HG02678 (cell line): ENCODE results near the gene ADARB1.
A peak's percentile ranks its signal among the peaks of the same experiment; 100 is the strongest.

ENCODE experiments used
- ATAC-seq: cut with Tn5 transposase; IDR thresholded peaks from one replicate; pipeline ENCODE4 v1.9.1; 2021; ENCODE audit warnings: mild to moderate bottlenecking, moderate library complexity; ENCODE audit not compliant: unreplicated experiment

Gene ADARB1

GRCh38 chr21:45073301-45074047 is 906 bp upstream of the ADARB1 start:
- no peak for ATAC-seq

GRCh38 chr21:45074818-45075595 is 627 bp downstream of the ADARB1 start:
- peak; percentile 22 for ATAC-seq

DNA sequence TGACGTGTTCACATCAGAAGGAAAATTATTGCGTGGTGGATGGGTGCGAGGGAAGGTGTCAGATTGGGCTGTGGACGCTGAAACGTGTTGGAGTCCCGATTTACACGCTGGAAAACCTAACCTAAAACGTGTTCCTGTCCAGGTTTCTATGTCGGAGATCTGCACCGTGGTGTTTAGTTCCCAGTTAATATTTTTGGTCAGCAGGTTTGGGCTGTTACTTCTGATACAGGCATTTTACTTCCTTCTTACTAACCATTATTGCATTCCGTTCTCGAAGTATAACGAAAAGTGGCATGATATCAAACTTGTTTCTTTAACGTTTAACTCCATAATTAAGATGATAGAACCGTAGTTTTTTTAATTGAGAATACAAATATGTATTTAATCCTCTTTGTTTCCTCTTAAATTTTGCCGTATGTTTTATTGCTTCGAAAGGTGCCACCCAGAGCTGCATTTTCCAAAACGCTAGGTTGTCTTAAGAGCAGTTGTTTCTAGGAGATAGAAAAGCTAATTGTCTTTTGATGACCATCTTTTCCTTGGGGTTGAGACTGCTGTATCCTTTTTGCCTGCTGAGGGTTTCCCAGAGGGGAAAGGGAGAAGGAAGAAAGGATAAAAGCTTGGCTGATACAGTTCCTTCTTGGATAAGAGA is 1.3 kb downstream of the ADARB1 start:
- no peak for ATAC-seq

DNA sequence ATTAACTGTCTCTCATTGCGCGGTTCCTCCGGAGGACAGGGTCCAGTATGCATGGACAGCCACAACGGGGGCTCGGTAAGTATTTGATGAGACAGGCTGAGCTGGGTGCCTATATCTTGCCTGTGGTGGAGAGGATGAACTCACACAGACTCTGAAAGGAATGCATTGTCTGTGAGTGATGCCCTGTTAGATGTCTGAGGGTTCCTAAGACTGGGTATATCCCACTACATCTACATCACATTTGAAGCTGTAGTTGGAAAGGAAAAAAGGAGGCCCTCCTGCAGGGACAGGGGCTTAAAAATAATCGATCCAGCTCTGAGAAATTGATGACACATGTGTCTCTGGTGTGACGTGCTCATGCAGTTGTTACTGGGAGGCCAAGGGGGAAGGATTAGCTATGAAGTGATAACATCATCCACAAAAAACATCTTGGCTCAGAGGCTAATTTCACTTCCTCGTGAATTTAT is 1.9 kb downstream of the ADARB1 start:
- ATAC-seq, result no peak

DNA sequence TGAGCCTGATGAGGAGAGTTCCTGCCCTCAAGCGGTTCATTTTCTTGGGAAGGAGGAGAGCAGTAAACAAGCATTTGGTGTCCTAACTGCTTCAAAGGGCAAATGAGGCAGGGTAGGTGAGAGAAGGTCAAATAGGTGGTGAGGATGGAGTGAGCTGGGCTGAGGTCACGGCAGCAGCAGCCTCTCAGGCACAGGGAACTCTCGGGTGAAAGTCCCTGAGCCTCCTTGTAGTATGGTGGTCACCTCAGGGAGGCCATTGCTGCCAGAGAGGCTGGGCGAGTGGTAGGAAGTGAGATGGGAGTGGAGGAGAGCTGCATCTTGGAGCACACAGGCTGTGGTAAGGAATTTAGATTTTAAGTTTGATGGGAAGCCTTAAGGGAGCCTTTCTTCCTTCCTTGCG is 4.0 kb downstream of the ADARB1 start:
- ATAC-seq, result no peak

DNA sequence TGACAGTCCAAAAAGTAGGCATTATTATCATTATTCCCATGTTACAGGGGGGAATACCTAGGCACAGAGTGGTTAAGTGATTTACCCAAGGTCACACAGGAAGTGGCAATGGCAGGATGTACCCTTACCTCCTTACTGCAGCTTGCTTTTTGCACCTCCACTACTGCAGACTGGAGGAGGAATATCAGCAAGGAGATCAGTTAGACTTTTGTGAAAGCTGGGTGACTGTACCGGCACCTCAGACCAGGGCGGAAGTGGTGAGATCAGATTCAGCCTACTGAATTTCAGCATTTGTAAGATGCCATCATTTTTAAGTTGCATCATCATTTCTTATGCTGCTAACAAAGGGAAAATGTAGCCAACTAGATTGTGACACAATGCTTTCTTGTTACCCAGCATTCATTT is 4.5 kb downstream of the ADARB1 start:
- ATAC-seq, result no peak

DNA sequence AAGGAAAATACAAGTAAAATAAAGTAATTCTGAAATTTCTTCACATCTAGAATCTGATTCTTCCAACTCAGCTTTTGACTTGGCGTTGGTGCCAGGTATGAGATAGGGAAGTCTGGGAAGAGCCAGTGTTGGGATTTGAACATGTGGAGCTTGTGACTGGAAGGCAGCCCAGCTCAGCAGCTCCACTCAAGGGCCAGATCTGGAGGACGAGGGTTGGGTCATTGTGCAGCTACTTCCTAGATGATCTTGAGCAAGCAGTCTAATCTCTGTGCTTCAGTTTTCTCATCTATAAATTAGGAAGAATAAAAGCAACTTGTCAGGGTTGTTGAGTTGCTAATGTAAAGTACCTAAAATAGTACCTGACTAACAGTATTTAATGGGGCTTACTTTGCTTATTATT is 5.0 kb downstream of the ADARB1 start:
- no peak for ATAC-seq

DNA sequence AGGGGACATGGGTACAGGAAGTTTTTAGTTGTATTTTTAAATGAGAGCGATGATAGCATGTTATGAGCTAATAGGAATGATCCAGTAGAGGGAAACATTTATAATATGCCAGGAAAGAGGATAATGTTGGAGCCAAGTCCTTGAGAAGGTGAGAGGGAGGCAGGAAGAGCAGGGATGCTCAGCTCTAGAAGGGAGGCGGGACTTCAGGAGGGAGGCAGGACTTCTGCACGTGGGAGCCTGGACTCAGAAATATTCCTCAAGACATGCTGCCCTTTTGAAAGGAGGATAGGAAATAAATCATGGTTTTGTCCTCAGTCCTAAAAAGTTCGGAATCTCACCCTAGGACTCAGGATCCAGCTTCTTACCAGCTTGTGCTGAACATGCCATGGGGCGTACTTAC is 5.9 kb downstream of the ADARB1 start:
- ATAC-seq, result no peak

- no peak for ATAC-seq
Observed at GRCh38 chr21:45080639-45081414, 6.4 kb downstream of the ADARB1 start.

GRCh38 chr21:45081636-45082035 is 7.3 kb downstream of the ADARB1 start:
- no peak for ATAC-seq

DNA sequence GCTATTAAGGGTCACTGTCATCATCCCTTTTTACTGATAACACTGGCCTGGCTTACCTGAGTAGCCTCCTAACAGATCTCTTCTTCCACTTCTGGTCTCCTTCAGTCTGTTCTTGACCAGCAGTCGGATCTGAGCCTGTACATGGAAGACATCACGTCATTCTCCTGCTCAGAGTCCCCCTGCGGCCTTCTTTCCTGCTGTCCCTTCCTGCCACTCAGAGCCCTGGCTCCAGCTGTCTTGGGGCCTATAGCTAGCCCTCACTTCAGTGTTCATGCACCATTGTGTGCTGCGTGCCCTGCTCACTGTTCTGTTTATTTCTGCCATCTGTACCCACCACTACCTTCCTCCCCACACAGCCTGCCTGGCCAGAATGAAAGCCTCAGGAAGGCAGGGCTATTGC is 8.4 kb downstream of the ADARB1 start:
- no peak for ATAC-seq

DNA sequence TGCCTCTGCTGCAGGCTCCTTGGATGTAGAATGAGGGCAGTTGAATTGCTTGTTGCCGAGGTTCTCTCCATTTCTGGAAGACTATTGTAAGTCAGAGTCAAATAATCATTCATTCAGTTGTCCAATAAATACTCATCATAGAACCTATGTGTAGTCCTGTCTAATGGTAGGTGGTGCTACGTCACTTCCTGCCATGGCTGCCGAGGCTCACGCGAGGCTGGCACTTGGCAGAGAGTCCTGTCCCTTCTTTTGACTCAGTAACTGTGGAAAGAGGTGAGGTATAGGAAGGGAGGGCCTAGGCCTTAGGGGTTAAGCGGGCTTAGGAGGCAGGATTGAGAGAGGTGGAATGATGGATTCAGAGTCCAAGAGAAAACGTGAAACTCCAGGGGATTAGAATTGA is 9.7 kb downstream of the ADARB1 start:
- ATAC-seq, result no peak

GRCh38 chr21:45084881-45085536 is 10.6 kb downstream of the ADARB1 start:
- ATAC-seq, result no peak

DNA sequence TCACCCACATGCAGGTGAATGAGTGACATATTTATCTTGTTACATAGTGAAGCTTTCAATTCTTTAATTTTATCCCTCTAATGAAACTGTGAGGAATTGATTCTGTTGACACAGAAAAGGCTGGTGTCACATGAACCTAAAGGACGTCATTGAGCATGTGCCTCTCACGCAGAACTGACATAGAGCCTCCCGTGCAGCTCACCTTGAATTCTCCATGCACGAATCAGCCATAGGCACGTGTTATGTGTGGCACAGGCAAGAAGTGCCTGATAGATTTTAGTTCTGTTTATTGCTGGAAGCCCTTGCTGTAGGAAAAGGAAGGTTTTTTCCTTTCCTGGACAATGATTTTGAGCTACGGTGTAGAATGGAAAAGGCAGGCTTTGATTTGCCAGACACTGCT is 11.3 kb downstream of the ADARB1 start:
- ATAC-seq, result no peak

DNA sequence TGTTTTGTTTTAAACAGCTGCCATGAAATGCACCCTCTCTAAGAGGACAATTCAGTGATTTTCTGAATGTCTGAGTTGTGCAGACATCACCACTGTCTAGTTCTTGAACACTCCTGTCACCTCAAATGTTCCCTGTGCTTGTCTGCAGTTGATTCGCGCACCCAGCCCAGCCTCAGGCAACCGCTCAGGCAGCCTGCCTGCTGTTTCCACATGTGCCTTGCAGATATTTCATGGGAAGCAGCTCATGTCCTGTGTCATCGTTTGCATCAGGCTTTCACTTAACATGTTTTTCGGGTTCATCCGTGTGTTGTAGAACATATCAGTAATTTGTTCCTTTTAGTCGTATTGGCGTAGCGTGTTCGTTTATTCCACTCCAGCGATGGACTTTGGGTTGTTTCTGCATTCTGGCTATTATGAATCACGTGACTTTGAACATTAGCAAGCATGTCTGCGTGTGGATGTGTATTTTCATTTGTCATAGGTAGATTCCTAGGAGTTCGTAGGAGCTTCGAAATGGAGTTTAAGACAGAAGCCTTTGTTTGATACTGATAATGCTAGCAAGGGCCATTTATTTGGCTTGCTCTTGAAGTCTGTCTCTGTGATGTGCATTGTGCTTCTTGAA is 12.1 kb downstream of the ADARB1 start:
- ATAC-seq, result no peak

DNA sequence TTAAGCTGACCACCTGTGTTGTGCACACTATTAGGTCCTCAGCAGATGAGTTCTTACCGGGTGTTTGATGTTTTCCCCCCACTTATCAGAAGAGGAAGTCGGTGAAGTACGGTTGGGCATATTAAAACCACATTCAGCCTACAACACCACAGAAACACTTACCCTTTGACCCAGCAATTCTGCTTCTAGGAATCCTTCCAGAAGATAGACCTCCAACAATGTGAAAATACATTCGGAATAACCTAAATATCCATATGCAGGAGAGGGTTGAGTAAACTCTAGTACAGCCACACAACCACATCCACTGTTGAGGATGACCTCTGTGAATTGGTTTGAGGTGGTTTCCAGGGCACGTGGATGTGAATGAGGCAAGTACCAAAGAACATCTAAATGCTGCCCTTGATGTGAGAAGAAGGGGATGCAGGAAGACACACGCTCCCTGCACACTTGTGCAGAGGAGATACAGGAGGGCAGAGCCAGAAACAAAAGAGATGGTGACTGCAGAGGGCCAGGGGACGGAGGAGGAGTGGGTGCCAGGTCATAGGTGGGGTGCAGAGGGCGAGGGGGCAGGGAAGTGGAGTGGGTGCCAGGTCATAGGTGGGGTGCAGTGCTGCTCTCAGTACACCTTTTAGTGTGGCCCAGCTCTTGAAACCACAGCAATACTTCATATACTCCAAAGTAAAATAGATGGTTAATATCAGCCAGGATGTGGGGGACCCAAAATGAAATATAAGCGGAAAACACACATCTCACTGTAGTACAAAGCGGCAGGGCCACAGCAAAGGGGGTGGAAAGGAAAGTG is 12.8 kb downstream of the ADARB1 start:
- ATAC-seq, result no peak

DNA sequence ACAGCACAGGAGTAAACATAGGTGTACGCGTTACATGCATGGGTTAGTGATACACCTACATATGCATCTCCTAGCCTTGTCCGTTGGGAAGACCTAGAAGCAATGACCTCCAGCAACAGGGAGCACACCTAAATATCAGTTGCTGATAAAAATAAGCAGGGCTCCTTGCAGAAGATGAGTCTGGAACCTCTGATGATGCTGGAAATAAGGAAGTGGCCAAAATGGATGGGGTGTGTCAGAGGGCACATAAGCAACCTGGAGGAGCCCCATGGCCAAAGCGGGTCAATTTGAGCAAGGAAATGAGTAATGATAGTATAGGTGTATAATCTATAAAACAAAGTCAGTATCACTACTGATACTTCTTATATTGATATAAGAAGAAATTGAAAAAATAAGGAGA is 13.7 kb downstream of the ADARB1 start:
- no peak for ATAC-seq

DNA sequence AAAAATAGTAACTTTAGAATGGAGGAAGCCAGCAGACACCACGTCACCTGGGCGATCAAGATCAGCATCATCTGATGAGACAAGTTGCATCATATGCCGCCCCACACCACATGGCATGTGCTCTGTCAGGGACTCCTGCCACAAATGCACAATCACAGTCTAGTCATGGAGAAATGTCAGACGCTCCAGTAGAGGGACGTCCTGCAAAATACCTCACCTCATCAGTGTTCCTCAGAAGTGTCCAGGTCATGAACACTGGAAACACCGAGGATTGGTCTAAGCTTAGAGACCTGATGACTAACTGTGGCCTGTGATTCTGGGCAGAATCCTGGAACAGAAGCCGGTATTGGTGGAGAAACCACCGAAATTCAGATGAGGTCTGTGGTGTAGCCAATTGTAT is 14.3 kb downstream of the ADARB1 start:
- no peak for ATAC-seq

- ATAC-seq, result no peak
Observed at GRCh38 chr21:45089964-45090363, 15.6 kb downstream of the ADARB1 start.
